GM12878 (cell line): ENCODE data around the gene MBD5. TPM values are rescaled to one million over a fixed set of nuclear protein-coding genes. Genes with fewer than 3 reads are reported as not detected.

Experiments
- ATAC-seq: fragments of 200-7000 bp; cut with Tn5 transposase; 3 replicates; pipeline ENCODE4 v1.9.1; 2020; ENCODE audit warnings: mild to moderate bottlenecking, moderate library complexity
- BruUV-seq: library from RNA; stranded (reverse); fragments of 400-500 nt; replicated peaks from 2 replicates; lab custom pipeline; 2021; lab: Mats Ljungman, UMichigan
- CTCF ChIA-PET: fragments of 300-600 bp; sonication (Branson Sonifier 250); formaldehyde crosslinking; extraction: SDS; loops from one replicate; lab custom pipeline; 2021; ENCODE audit warnings: inconsistent platforms; lab: Yijun Ruan, JAX
- POLR2A ChIA-PET: fragments of 350-600 bp; formaldehyde crosslinking; extraction: SDS; loops from one replicate; lab custom pipeline; 2021; ENCODE audit warnings: inconsistent platforms; lab: Charles Lee
- RAD21 ChIA-PET: fragments of 300-600 bp; sonication (Branson Sonifier 250); formaldehyde crosslinking; loops from one replicate; lab custom pipeline; 2023; ENCODE audit warnings: antibody characterized with exemption; ENCODE audit not compliant: unreplicated experiment; lab: Charles Lee
- SMC1A ChIA-PET: fragments of 300-600 bp; sonication (Branson Sonifier 250); formaldehyde crosslinking; loops from one replicate; lab custom pipeline; 2023; ENCODE audit not compliant: unreplicated experiment, uncharacterized antibody; lab: Charles Lee
- DNase-seq: peaks from one replicate; pipeline ENCODE4 v3.0.0-alpha.2; 2011; ENCODE audit warnings: low read depth, low spot score
- FAIRE-seq: peaks from 3 replicates; lab custom pipeline; 2011; peaks lifted over from hg19 to GRCh38; lab: Jason Lieb, UNC
- H2AFZ ChIP-seq: 2 replicates; pipeline ENCODE4 v1.6.0; 2011; ENCODE audit warnings: low read depth, low read length, control low read depth; ENCODE audit not compliant: control insufficient read depth
- H3K27ac ChIP-seq: 2 replicates; pipeline ENCODE4 v1.5.1; 2011; ENCODE audit warnings: control low read depth; ENCODE audit not compliant: control insufficient read depth, insufficient read depth
- H3K27me3 ChIP-seq, 2 experiments: replicated peaks in 1 of 2; 2 replicates each; pipeline versions ENCODE4 v1.6.0 to v1.6.1; 2011; ENCODE audit warnings: low read length in 1 of 2; ENCODE audit not compliant: control insufficient read depth in 2 of 2, insufficient read depth in 2 of 2
- H3K36me3 ChIP-seq, 2 experiments: 2 replicates each; pipeline ENCODE4 v1.5.1; 2011; ENCODE audit warnings: low read length in 1 of 2; ENCODE audit not compliant: control insufficient read depth in 2 of 2, insufficient read depth in 2 of 2
- H3K4me1 ChIP-seq: 2 replicates; pipeline ENCODE4 v1.6.1; 2011; ENCODE audit warnings: mild to moderate bottlenecking, low read length, moderate library complexity, mixed read lengths; ENCODE audit not compliant: control insufficient read depth, insufficient read depth
- H3K4me2 ChIP-seq: 2 replicates; pipeline ENCODE4 v1.6.0; 2011; ENCODE audit warnings: control low read depth; ENCODE audit not compliant: control insufficient read depth, insufficient read depth
- H3K4me3 ChIP-seq: fragments of 200-600 bp; sonication (generic); 2 replicates; pipeline ENCODE4 v1.5.1; 2016
- H3K79me2 ChIP-seq: 2 replicates; pipeline ENCODE4 v1.6.0; 2011; ENCODE audit warnings: low read length; ENCODE audit not compliant: control insufficient read depth, insufficient read depth
- H3K9ac ChIP-seq: 2 replicates; pipeline ENCODE4 v1.8.0; 2011; ENCODE audit warnings: low read length, control low read depth, mixed read lengths; ENCODE audit not compliant: control insufficient read depth, insufficient read depth
- H3K9me3 ChIP-seq: replicated peaks from 3 replicates; pipeline ENCODE4 v1.5.1; 2011; ENCODE audit warnings: mild to moderate bottlenecking, low read length; ENCODE audit not compliant: control insufficient read depth, insufficient read depth
- H4K20me1 ChIP-seq: 2 replicates; pipeline ENCODE4 v1.6.0; 2011; ENCODE audit not compliant: control insufficient read depth, insufficient read depth
- MEF2A ChIP-seq: IDR thresholded peaks from 2 replicates; pipeline ENCODE4 v1.6.1; 2011; ENCODE audit warnings: low read depth, mild to moderate bottlenecking, low read length, moderate library complexity; ENCODE audit not compliant: insufficient read depth
- MTA3 ChIP-seq: IDR thresholded peaks from 2 replicates; pipeline ENCODE4 v1.6.1; 2012; ENCODE audit warnings: low read length, inconsistent platforms, borderline replicate concordance
- NRF1 ChIP-seq: conservative IDR thresholded peaks from 2 replicates; pipeline ENCODE4 v1.6.1; 2011; ENCODE audit warnings: mild to moderate bottlenecking, low read depth, low read length, improper control_type of control experiment
- RBBP5 ChIP-seq: fragments of 200-600 bp; sonication (generic); conservative IDR thresholded peaks from 2 replicates; pipeline ENCODE4 v1.6.1; 2016
- WGBS: methylation state at CpG from one replicate; pipeline ENCODE4 v1.1.6; 2016; ENCODE audit warnings: low lambda C conversion rate; ENCODE audit not compliant: insufficient replicate concordance, insufficient coverage; ENCODE audit errors: missing lambda C conversion rate; 5-methylcytosine and 5-hydroxymethylcytosine counted together
- in situ Hi-C: fragments of 300-500 bp; cut with MboI; formaldehyde crosslinking; loops from 9 replicates; pipeline ENCODE4 v1.14.3; 2018; ENCODE audit warnings: mixed read lengths
- intact Hi-C: fragments of 100-400 bp; cut with micrococcal nuclease; formaldehyde crosslinking; loops from one replicate; pipeline ENCODE4 v1.14.2; 2022; ENCODE audit not compliant: unreplicated experiment
- polyA plus RNA-seq, 11 experiments: library from polyadenylated mRNA; depleted of rRNA in 4 of 11; unstranded in 6 of 11; stranded (reverse) in 5 of 11; fragments of >200 nt; fragmentation: Nextera tagmentation in 4 of 11; fragmentation: Illumina TruSeq in 1 of 11; extraction: Ambion mirVana in 4 of 11; extraction: Trizol in 1 of 11; gene quantifications; 1 replicate in 1 of 11; 2 replicates in 10 of 11; pipeline versions ENCODE4 v1.2.1 to v1.2.3, GENCODE V29; 2011 to 2016; ENCODE audit warnings: inconsistent platforms in 2 of 11, missing spikeins in 2 of 11, low read depth in 1 of 11
- total RNA-seq, 4 experiments: library from RNA; depleted of rRNA in 3 of 4; stranded (reverse); fragments of >200 nt in 3 of 4; fragmentation: Illumina TruSeq in 1 of 4; extraction: Trizol in 1 of 4; gene quantifications; 2 replicates each; pipeline versions ENCODE4 v1.2.1 to v1.2.3, GENCODE V29; 2013 to 2021
- TF ChIP-seq, protein P1 (sequence below): fragments of 450-650 bp; conservative IDR thresholded peaks from 2 replicates; pipeline ENCODE4 v1.6.1; 2017; ENCODE audit warnings: mild to moderate bottlenecking, moderate library complexity
- TF ChIP-seq, protein P2 (sequence below): fragments of 450-650 bp; IDR thresholded peaks from 2 replicates; pipeline ENCODE4 v1.6.1; 2014; ENCODE audit warnings: mild to moderate bottlenecking

MBD5 gene
- total and polyA plus RNA-seq, 10 of the 15 experiments (the other 5 are each of a cell fraction or from before 2014, with no cell fraction given), result 7.4 to 58.0 (median 21.2) TPM

DNA sequence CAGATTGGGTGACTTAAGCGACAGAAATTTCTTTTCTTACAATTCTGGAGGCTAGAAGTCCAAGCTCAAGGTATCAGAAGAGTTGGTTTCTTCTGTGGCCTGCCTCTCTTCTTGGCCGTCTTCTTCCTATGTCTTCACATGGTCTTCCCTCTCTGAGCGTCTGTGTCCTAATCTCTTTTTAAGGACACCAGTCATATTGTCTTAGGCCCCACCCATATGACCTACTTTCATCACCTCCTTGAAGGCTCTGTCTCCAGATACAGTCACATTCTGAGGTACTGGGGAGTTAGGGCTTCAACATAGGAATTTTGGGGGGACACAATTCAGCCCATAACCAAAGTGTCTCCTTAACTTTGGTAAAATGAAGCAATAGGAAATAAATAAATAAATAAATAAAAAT is 512.8 kb downstream of the MBD5 start:
- BruUV-seq, result no TSS peak
- Histone ChIP-seq H3K79me2 (no peaks in the 10 kb centered on the region), H3K4me1 (no peaks in the 10 kb centered on the region), H4K20me1 (no peaks in the 10 kb centered on the region), H3K9me3 (no peaks in the 10 kb centered on the region), H3K9ac (no peak overlapping the region), H3K27me3 (no peaks in the 10 kb centered on the region; a peak in 1 of 4 replicates), H3K4me2 (no peak overlapping the region), H3K36me3 (no peaks in the 10 kb centered on the region), H2AFZ (no peak overlapping the region), H3K27ac (no peak overlapping the region), H3K4me3 (no peak overlapping the region)
- no peak for ATAC-seq
- no peak for DNase-seq
- no peak for FAIRE-seq
- SMC1A ChIA-PET, result interaction anchor here (1.2 kb wide), 1 partner anchor 9 kb away, joined by 4 read pairs; no protein-coding TSS in a partner anchor
- CTCF ChIA-PET, result no interaction called here
- 71% methylated on average over 3 of the region's 3 CpGs for WGBS
- intact Hi-C loops, result no loop called here
- POLR2A ChIA-PET, result interaction anchor here (1.0 kb wide), 1 partner anchor 9 kb away, joined by 4 read pairs; no protein-coding TSS in a partner anchor
- TF ChIP-seq NRF1 (no peak), MEF2A (no peak), RBBP5 (no peak), MTA3 (no peak)
- TF ChIP-seq, protein P1, sequence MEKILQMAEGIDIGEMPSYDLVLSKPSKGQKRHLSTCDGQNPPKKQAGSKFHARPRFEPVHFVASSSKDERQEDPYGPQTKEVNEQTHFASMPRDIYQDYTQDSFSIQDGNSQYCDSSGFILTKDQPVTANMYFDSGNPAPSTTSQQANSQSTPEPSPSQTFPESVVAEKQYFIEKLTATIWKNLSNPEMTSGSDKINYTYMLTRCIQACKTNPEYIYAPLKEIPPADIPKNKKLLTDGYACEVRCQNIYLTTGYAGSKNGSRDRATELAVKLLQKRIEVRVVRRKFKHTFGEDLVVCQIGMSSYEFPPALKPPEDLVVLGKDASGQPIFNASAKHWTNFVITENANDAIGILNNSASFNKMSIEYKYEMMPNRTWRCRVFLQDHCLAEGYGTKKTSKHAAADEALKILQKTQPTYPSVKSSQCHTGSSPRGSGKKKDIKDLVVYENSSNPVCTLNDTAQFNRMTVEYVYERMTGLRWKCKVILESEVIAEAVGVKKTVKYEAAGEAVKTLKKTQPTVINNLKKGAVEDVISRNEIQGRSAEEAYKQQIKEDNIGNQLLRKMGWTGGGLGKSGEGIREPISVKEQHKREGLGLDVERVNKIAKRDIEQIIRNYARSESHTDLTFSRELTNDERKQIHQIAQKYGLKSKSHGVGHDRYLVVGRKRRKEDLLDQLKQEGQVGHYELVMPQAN, result no peak
- TF ChIP-seq, protein P2, sequence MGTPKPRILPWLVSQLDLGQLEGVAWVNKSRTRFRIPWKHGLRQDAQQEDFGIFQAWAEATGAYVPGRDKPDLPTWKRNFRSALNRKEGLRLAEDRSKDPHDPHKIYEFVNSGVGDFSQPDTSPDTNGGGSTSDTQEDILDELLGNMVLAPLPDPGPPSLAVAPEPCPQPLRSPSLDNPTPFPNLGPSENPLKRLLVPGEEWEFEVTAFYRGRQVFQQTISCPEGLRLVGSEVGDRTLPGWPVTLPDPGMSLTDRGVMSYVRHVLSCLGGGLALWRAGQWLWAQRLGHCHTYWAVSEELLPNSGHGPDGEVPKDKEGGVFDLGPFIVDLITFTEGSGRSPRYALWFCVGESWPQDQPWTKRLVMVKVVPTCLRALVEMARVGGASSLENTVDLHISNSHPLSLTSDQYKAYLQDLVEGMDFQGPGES, result no peak
- RAD21 ChIA-PET, result no interaction called here
- in situ Hi-C loops, result no loop called here
